Pancreas (tissue), 10 donors: ENCODE measurements around the gene C12orf43. TPM values are rescaled to one million over a fixed set of nuclear protein-coding genes. Genes with fewer than 3 reads are reported as not detected.
A peak's percentile ranks its signal among the peaks of the same experiment; 100 is the strongest.

Experiments used
- ATAC-seq, 4 donors: fragments of 200-7000 bp; cut with Tn5 transposase; one replicate each; pipeline versions ENCODE4 v1.8.0 to v1.9.1; 2020; ENCODE audit warnings: mild to moderate bottlenecking in 4 of 4, moderate library complexity in 4 of 4
- DNase-seq, 6 donors: peaks; one replicate each; pipeline ENCODE4 v3.0.0-alpha.2; 2020
- FAIRE-seq: peaks from 2 replicates; lab custom pipeline; 2012; peaks lifted over from hg19 to GRCh38; lab: Jason Lieb, UNC
- H3K27ac ChIP-seq, 4 donors: fragments of 200-600 bp; sonication (generic); 1 replicate in 3 of 4; 2 replicates in 1 of 4; pipeline versions ENCODE4 v1.5.0 to v1.8.0; 2020
- H3K27me3 ChIP-seq, 4 donors: fragments of 200-600 bp; one replicate each; pipeline ENCODE4 v1.8.0; 2021
- H3K36me3 ChIP-seq, 3 donors: fragments of 200-600 bp; sonication (generic) in 1 of 3; one replicate each; pipeline versions ENCODE4 v1.5.0 to v1.8.0; 2020 to 2021
- H3K4me1 ChIP-seq, 3 donors: fragments of 200-600 bp; one replicate each; pipeline ENCODE4 v1.8.0; 2021
- H3K4me3 ChIP-seq, 4 donors: fragments of 200-600 bp; sonication (generic) in 2 of 4; one replicate each; pipeline versions ENCODE4 v1.5.0 to v1.8.0; 2020 to 2021
- H3K9me3 ChIP-seq, 4 donors: fragments of 200-600 bp; one replicate each; pipeline ENCODE4 v1.8.0; 2021
- WGBS, 2 donors: extraction: QIAGEN DNeasy Blood & Tissue Kit; methylation state at CpG; one replicate each; pipeline ENCODE4 v1.1.7; 2013; 5-methylcytosine and 5-hydroxymethylcytosine counted together
- intact Hi-C, 3 donors: fragments of 100-400 bp; cut with DNase I; formaldehyde crosslinking; loops; one replicate each; pipeline versions ENCODE4 v1.11.1 to v1.14.2; 2022
- polyA plus RNA-seq, 2 donors: library from polyadenylated mRNA; stranded (reverse); fragments of 200-250 nt; gene quantifications; one replicate each; pipeline ENCODE4 v1.2.3, GENCODE V29; 2013
- total RNA-seq, 6 donors: library from RNA; stranded (reverse); fragmentation: NEBNext Ultra II Directional in 4 of 6; extraction: Animal tissue kit (Norgen Biotek cat#: 25700) in 4 of 6; gene quantifications; one replicate each; pipeline versions ENCODE4 v1.2.1 to v1.2.4, GENCODE V29; 2021 to 2023
- TF ChIP-seq, protein P1 (sequence below), 4 donors: fragments of 200-600 bp; sonication (generic) in 3 of 4; IDR thresholded peaks; one replicate each; pipeline versions ENCODE4 v1.5.0 to v1.8.0; 2021; ENCODE audit warnings: antibody characterized with exemption in 4 of 4
- donor health status: healthy with polysubstance abuse.
- donor health status: DM: no; HTN: no; CAD: no; lungs with moderate emphysema.
- donor health status: DM: no; HTN: no; CAD: no.
- donor health status: control.
- donor health status: control.
- donor health status: Bipolar disorder and iron deficiency.
- donor health status: DM: yes; HTN: yes; CAD: no.
- donor health status: DM: no; HTN: no; CAD: no.
- donor health status: DM: no; HTN: no; CAD: no.
- donor health status: DM: yes; HTN: yes; CAD: no.

Gene C12orf43
- total and polyA plus RNA-seq, 8 donors = 4.5 to 7.9 (median 6.8) TPM

DNA sequence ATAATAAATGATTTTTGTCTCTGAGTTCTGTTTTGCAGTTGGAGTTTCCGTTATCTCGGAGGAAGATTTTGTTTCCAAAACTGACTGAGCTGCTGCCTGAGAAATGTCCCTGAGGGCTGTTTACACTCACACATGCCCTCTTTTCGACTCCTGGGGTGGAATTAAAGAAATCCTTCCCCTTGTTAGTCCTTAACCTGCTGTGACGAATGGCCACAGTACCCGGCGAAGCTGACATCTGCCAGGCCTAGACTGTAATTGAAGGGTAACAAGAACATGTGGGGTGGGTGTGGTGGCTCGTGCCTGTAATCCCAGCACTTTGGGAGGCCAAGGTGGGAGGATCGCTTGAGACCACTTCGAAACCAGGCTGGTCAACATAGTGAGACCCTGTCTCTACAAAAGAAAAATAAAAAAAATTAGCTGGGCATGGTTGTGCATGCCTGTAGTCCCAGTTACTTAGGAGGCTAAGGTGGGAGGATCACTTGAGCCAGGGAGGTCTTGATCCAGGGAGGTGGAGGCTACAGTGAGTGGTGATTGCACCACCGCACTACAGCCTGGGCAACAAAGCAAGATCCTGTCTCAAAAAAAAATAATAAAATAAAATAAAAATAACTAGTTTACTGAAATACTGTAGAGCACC lies 14.4 kb upstream of the C12orf43 start:
- 73 to 78% methylated on average over 10 of the region's 10 CpGs for WGBS, 2 donors
- TF ChIP-seq, protein P1, sequence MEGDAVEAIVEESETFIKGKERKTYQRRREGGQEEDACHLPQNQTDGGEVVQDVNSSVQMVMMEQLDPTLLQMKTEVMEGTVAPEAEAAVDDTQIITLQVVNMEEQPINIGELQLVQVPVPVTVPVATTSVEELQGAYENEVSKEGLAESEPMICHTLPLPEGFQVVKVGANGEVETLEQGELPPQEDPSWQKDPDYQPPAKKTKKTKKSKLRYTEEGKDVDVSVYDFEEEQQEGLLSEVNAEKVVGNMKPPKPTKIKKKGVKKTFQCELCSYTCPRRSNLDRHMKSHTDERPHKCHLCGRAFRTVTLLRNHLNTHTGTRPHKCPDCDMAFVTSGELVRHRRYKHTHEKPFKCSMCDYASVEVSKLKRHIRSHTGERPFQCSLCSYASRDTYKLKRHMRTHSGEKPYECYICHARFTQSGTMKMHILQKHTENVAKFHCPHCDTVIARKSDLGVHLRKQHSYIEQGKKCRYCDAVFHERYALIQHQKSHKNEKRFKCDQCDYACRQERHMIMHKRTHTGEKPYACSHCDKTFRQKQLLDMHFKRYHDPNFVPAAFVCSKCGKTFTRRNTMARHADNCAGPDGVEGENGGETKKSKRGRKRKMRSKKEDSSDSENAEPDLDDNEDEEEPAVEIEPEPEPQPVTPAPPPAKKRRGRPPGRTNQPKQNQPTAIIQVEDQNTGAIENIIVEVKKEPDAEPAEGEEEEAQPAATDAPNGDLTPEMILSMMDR (IDR thresholded peaks at IDR 0.05) = no peak
- DNase-seq (no peak), ATAC-seq (no peak), FAIRE-seq (no peak)
- H3K27me3 ChIP-seq = no peaks in the 10 kb centered on the region
- no peaks in the 10 kb centered on the region for H3K36me3 ChIP-seq
- no peak overlapping the region for H3K27ac ChIP-seq
- intact Hi-C loops = no loop called here
- no peaks in the 10 kb centered on the region for H3K4me1 ChIP-seq
- no peak overlapping the region for H3K4me3 ChIP-seq
- no peaks in the 10 kb centered on the region for H3K9me3 ChIP-seq

DNA sequence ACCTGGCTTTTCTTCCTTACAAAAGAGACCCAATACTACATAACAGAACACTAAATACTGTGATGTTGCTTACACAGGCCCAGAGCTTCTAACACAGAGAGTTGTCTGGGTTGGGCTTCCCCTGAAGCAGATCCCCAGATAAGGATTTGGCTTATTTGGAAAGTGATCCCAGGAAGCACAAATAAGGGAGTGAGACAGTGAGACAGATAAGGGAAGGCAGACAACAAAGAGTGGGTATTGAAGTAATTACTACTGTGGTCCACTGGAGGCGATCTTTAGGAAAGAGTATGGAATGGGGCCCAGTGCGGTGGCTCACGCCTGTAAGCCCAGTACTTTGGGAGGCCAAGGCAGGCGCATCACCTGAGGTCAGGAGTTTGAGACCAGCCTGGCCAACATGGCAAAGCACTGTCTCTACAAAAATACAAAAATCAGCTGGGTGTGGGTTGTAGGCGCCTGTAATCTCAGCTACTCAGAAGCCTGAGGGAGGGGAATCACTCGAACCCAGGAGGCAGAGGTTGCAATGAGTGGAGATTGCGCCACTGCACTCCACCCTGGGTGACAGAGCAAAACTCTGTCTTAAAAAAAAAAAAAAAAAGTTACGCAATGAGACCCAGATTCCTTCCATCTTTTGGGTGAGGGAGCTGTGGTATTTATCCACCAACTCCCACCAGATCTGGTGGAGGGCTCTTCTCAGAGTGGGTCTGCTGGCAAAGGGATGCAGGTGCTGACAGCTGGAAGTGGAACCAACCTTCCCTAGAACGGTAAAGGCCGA lies 10.2 kb upstream of the C12orf43 start:
- WGBS, 2 donors = 88 to 90% methylated on average over 10 of the region's 10 CpGs
- H3K27ac ChIP-seq = no peak overlapping the region
- FAIRE-seq (no peak), ATAC-seq (no peak), DNase-seq (no peak)
- H3K4me3 ChIP-seq = no peak overlapping the region
- no peaks in the 10 kb centered on the region for H3K9me3 ChIP-seq
- intact Hi-C loops = no loop called here
- H3K4me1 ChIP-seq = no peaks in the 10 kb centered on the region
- H3K27me3 ChIP-seq = no peaks in the 10 kb centered on the region
- H3K36me3 ChIP-seq = no peaks in the 10 kb centered on the region
- TF ChIP-seq, protein P1 (IDR thresholded peaks at IDR 0.05) = no peak

DNA sequence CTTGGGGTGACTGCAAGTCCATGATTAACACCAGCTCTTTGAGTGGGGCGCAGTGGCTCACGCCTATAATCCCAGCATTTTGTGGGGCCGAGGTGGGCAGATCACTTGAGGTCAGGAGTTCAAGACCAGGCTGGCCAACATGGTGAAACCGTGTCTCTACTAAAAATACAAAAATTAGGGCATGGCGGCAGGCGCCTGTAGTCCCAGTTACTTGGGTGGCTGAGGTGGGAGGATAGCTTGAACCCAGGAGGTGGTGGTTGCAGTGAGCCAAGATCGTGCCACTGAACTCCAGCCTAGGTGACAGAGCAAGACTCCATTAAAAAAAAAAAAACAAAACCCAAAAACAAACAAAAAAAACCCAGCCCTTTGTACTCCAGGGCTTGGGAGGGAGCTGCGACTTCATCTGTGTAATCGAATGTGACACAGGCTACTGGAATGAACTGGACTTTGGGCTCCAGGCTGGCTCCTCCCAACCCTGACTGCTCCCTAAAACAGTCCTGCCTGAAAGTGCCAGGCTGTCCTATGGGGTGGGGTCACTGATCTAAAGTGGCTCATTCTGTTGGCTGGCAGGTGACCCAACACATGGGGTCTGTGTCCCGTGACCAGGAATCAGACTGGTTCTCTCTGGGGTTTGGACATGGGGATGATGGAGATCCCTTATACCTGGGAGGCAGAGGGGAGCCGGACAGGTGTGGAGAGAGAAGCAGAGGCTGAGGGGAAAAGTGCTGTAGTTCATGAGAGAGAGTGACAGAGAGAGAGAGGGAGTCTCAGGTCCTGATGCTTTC lies 9.3 kb upstream of the C12orf43 start:
- DNase-seq (no peak), ATAC-seq (peak in 2 of 4 donors; percentile 51 to 69)

DNA sequence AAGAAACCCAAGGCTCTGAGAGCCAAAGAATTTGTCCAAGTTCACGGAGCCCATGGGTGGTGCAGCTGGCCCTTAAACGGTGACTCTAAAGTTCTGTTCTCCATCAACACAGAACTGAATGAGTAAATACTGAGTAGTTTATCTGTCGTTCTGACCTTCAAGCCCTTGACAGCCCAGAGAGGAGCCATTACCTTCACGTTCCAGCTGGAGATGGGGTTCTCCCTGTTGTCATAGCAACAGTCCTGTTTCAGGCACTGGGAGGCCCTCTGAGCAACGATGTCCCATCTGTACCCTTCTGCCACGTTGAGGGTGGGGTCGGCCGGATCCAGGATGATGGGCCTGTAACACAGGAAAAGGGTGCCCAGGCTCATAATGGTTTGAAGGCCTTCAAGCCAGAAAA lies 7.5 kb upstream of the C12orf43 start:
- FAIRE-seq (no peak), ATAC-seq (no peak), DNase-seq (no peak)
- Histone ChIP-seq H3K27me3 (no peaks in the 10 kb centered on the region), H3K36me3 (no peaks in the 10 kb centered on the region), H3K9me3 (no peaks in the 10 kb centered on the region), H3K4me3 (no peak overlapping the region), H3K4me1 (no peaks in the 10 kb centered on the region), H3K27ac (no peak overlapping the region)
- WGBS, 2 donors = 50 to 60% methylated on average over 8 of the region's 8 CpGs
- TF ChIP-seq, protein P1 (IDR thresholded peaks at IDR 0.05) = no peak
- intact Hi-C loops = no loop called here

More for the DNA sequence above, 9.3 kb upstream of the C12orf43 start:
- no peak for FAIRE-seq
- H3K27ac ChIP-seq = no peak overlapping the region
- no peaks in the 10 kb centered on the region for H3K36me3 ChIP-seq
- no peak overlapping the region for H3K4me3 ChIP-seq
- H3K4me1 ChIP-seq = no peaks in the 10 kb centered on the region
- 75 to 83% methylated on average over 11 of the region's 11 CpGs for WGBS, 2 donors
- intact Hi-C loops = no loop called here
- H3K27me3 ChIP-seq = no peaks in the 10 kb centered on the region
- H3K9me3 ChIP-seq = no peaks in the 10 kb centered on the region
- TF ChIP-seq, protein P1 (IDR thresholded peaks at IDR 0.05) = no peak
